Panc1 (cell line): ENCODE measurements around the gene POLG2. TPM values are rescaled to one million over a fixed set of nuclear protein-coding genes. Genes with fewer than 3 reads are reported as not detected.

Experiments
- ATAC-seq: fragments of 200-7000 bp; cut with Tn5 transposase; 2 replicates; pipeline ENCODE4 v1.9.1; 2020; ENCODE audit warnings: mild to moderate bottlenecking, moderate library complexity
- BruUV-seq: library from RNA; stranded (reverse); fragments of 400-500 nt; replicated peaks from 2 replicates; lab custom pipeline; 2021; lab: Mats Ljungman, UMichigan
- CTCF ChIA-PET: fragments of 300-600 bp; sonication (Branson Sonifier 250); formaldehyde crosslinking; loops from one replicate; lab custom pipeline; 2022; ENCODE audit warnings: antibody characterized with exemption; lab: Charles Lee
- POLR2A ChIA-PET: fragments of 300-600 bp; sonication (Branson Sonifier 250); formaldehyde crosslinking; loops from one replicate; lab custom pipeline; 2022; ENCODE audit warnings: antibody characterized with exemption; lab: Charles Lee
- DNase-seq: peaks from one replicate; pipeline ENCODE4 v3.0.0-alpha.2; 2010; ENCODE audit warnings: low read depth, low spot score
- H3K27ac ChIP-seq: 2 replicates; pipeline ENCODE4 v1.5.1; 2011; ENCODE audit warnings: mild to moderate bottlenecking, low read length, inconsistent platforms
- H3K27me3 ChIP-seq: fragments of 200-500 bp; sonication (Bioruptor generic); 2 replicates; pipeline ENCODE4 v1.6.0; 2014; ENCODE audit warnings: low read length, inconsistent platforms; ENCODE audit not compliant: control insufficient read depth, insufficient read depth
- H3K36me3 ChIP-seq: fragments of 200-500 bp; sonication (Bioruptor generic); 2 replicates; pipeline ENCODE4 v1.5.1; 2014; ENCODE audit warnings: inconsistent platforms, mild to moderate bottlenecking, low read length, moderate library complexity; ENCODE audit not compliant: control insufficient read depth, insufficient read depth
- H3K4me1 ChIP-seq: 2 replicates; pipeline ENCODE4 v1.5.1; 2011; ENCODE audit warnings: inconsistent platforms, mild to moderate bottlenecking, low read length, moderate library complexity; ENCODE audit not compliant: control insufficient read depth, insufficient read depth
- H3K4me3 ChIP-seq, 2 experiments: 2 replicates each; pipeline ENCODE4 v1.5.1; 2011 to 2012; ENCODE audit warnings: low read depth in 2 of 2, low read length in 2 of 2, mild to moderate bottlenecking in 2 of 2, inconsistent platforms in 1 of 2, moderate library complexity in 1 of 2
- H3K9me3 ChIP-seq: fragments of 200-500 bp; sonication (Bioruptor generic); 2 replicates; pipeline ENCODE4 v1.5.1; 2014; ENCODE audit warnings: low read depth, mild to moderate bottlenecking, inconsistent platforms, low read length, moderate library complexity; ENCODE audit not compliant: control insufficient read depth, insufficient read depth
- POLR2AphosphoS5 ChIP-seq: IDR thresholded peaks from 2 replicates; pipeline ENCODE4 v1.6.1; 2012; ENCODE audit warnings: mild to moderate bottlenecking, low read depth, low read length, moderate library complexity
- SIN3A ChIP-seq: IDR thresholded peaks from 2 replicates; pipeline ENCODE4 v1.6.1; 2012; ENCODE audit warnings: low read depth, mild to moderate bottlenecking, low read length, moderate library complexity, borderline replicate concordance; ENCODE audit not compliant: insufficient read depth
- TCF7L2 ChIP-seq: IDR thresholded peaks from 2 replicates; pipeline ENCODE4 v1.6.1; 2011; ENCODE audit warnings: mild to moderate bottlenecking, low read depth, low read length, inconsistent platforms
- in situ Hi-C: cut with HindIII; loops from 2 replicates; pipeline ENCODE4 v1.10.0; 2016; ENCODE audit warnings: low sequenced_read_pairs, low pct_unique_long_range_greater_than_20kb
- intact Hi-C: fragments of 100-400 bp; cut with micrococcal nuclease; formaldehyde crosslinking; loops from one replicate; pipeline ENCODE4 v1.10.0; 2022; ENCODE audit not compliant: unreplicated experiment
- total RNA-seq: library from RNA; stranded (reverse); gene quantifications from one replicate; pipeline ENCODE4 v1.2.1, GENCODE V29; 2021; ENCODE audit not compliant: unreplicated experiment
- TF ChIP-seq, protein P1 (sequence below): fragments of 450-650 bp; IDR thresholded peaks from 2 replicates; pipeline ENCODE4 v1.5.1; 2017; ENCODE audit warnings: mild to moderate bottlenecking
- TF ChIP-seq, protein P2 (sequence below), 2 experiments: IDR thresholded peaks; 2 replicates each; pipeline ENCODE4 v1.6.1; 2011 to 2012; ENCODE audit warnings: low read depth in 2 of 2, control low read depth in 1 of 2, low read length in 1 of 2, mild to moderate bottlenecking in 1 of 2, moderate library complexity in 1 of 2; ENCODE audit not compliant: insufficient read depth in 1 of 2

The POLG2 gene
- total RNA-seq, 1 experiment from 2014 or later, result 19.6 TPM

DNA sequence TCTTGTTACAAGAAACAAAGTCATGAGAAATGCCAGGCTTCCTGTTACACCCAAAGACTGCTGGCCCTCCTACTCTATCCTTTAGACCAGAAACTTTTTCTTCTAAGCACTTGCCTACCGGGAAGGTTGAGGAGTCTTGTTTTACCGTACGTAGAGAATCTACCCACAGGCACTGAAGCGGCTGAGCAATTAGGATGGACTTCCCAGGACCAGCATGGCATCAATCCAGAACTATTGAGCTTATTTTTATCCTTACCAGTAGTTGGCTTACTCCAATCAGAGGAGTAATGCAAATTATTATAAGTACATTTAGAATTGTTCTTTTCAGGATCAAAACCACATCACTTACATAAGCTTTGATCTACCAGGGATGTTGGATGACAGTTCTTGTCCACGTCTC, 35.6 kb upstream of the POLG2 start:
- BruUV-seq, result no TSS peak
- no peak overlapping the region for H3K4me3 ChIP-seq
- CTCF ChIA-PET, result no interaction called here
- H3K27me3 ChIP-seq, result no peaks in the 10 kb centered on the region
- H3K4me1 ChIP-seq, result no peaks in the 10 kb centered on the region
- intact Hi-C loops (no loop called here), in situ Hi-C loops (no loop called here)
- H3K9me3 ChIP-seq, result no peaks in the 10 kb centered on the region
- TF ChIP-seq TCF7L2 (no peak), POLR2AphosphoS5 (no peak), SIN3A (no peak)
- TF ChIP-seq, protein P1, sequence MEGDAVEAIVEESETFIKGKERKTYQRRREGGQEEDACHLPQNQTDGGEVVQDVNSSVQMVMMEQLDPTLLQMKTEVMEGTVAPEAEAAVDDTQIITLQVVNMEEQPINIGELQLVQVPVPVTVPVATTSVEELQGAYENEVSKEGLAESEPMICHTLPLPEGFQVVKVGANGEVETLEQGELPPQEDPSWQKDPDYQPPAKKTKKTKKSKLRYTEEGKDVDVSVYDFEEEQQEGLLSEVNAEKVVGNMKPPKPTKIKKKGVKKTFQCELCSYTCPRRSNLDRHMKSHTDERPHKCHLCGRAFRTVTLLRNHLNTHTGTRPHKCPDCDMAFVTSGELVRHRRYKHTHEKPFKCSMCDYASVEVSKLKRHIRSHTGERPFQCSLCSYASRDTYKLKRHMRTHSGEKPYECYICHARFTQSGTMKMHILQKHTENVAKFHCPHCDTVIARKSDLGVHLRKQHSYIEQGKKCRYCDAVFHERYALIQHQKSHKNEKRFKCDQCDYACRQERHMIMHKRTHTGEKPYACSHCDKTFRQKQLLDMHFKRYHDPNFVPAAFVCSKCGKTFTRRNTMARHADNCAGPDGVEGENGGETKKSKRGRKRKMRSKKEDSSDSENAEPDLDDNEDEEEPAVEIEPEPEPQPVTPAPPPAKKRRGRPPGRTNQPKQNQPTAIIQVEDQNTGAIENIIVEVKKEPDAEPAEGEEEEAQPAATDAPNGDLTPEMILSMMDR, result no peak
- TF ChIP-seq, protein P2, sequence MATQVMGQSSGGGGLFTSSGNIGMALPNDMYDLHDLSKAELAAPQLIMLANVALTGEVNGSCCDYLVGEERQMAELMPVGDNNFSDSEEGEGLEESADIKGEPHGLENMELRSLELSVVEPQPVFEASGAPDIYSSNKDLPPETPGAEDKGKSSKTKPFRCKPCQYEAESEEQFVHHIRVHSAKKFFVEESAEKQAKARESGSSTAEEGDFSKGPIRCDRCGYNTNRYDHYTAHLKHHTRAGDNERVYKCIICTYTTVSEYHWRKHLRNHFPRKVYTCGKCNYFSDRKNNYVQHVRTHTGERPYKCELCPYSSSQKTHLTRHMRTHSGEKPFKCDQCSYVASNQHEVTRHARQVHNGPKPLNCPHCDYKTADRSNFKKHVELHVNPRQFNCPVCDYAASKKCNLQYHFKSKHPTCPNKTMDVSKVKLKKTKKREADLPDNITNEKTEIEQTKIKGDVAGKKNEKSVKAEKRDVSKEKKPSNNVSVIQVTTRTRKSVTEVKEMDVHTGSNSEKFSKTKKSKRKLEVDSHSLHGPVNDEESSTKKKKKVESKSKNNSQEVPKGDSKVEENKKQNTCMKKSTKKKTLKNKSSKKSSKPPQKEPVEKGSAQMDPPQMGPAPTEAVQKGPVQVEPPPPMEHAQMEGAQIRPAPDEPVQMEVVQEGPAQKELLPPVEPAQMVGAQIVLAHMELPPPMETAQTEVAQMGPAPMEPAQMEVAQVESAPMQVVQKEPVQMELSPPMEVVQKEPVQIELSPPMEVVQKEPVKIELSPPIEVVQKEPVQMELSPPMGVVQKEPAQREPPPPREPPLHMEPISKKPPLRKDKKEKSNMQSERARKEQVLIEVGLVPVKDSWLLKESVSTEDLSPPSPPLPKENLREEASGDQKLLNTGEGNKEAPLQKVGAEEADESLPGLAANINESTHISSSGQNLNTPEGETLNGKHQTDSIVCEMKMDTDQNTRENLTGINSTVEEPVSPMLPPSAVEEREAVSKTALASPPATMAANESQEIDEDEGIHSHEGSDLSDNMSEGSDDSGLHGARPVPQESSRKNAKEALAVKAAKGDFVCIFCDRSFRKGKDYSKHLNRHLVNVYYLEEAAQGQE (IDR thresholded peaks at IDR 0.05; ENCODE audit: insufficient read depth in 1 of 2, low read depth in 2 of 2, low read length in 1 of 2), result no peak
- DNase-seq (no peak), ATAC-seq (no peak)
- no peak overlapping the region for H3K27ac ChIP-seq
- POLR2A ChIA-PET, result no interaction called here
- peaks cover 22% of the 10 kb centered on the region for H3K36me3 ChIP-seq

DNA sequence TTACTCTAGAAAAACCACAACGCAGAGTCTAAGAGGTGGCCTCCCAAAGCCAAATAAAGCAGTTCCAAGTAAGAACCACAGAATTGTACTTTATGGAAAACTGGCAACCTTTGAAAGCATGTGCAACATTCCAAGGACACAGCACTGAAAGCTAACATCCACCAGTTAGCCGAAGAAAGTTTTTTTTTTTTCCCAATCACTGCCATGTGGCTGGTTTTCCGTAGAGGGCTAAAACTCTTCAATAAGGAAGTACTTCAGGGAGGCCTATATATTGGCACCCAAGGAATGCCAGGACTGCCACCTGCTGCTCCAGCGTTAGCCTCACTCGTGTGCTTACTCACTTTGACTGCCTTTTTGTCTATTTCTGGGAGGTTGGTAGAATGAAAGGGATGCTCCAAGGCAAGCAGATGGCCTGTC, 35.1 kb upstream of the POLG2 start:
- Histone ChIP-seq H3K27ac (no peak overlapping the region), H3K4me3 (no peak overlapping the region), H3K9me3 (no peaks in the 10 kb centered on the region), H3K36me3 (peaks cover 23% of the 10 kb centered on the region), H3K27me3 (no peaks in the 10 kb centered on the region), H3K4me1 (no peaks in the 10 kb centered on the region)
- intact Hi-C loops (no loop called here), in situ Hi-C loops (no loop called here)
- CTCF ChIA-PET, result no interaction called here
- DNase-seq (no peak), ATAC-seq (no peak)
- no TSS peak for BruUV-seq
- no peak for TF ChIP-seq POLR2AphosphoS5
- TF ChIP-seq, protein P2 (IDR thresholded peaks at IDR 0.05; ENCODE audit: insufficient read depth in 1 of 2, low read depth in 2 of 2, low read length in 1 of 2), result no peak
- TF ChIP-seq TCF7L2, result no peak
- TF ChIP-seq SIN3A, result no peak
- TF ChIP-seq, protein P1, result no peak
- POLR2A ChIA-PET, result no interaction called here
